ENCODE measurements around the gene LSMEM2. TPM values are rescaled to one million over a fixed set of nuclear protein-coding genes. Genes with fewer than 3 reads are reported as not detected.
A peak's percentile ranks its signal among the peaks of the same experiment; 100 is the strongest.

The LSMEM2 gene
- total and polyA plus RNA-seq, 12 donors: 1.9 to 45.2 (median 31.7) TPM

GRCh38 chr3:50325497-50326181, 46.8 kb downstream of the LSMEM2 start:
- H3K9me3 ChIP-seq: no peaks in the 10 kb centered on the region
- H3K4me3 ChIP-seq: no peak overlapping the region
- H3K36me3 ChIP-seq: peaks cover 0 to 41% (median 19%) of the 10 kb centered on the region in 9 donors
- H3K27ac ChIP-seq: peak overlapping the region; percentile 40 to 99 (median 96)
- WGBS, 2 donors: 88 to 95% methylated on average over 11 of the region's 11 CpGs
- H3K27me3 ChIP-seq: no peaks in the 10 kb centered on the region
- H3K4me1 ChIP-seq: peaks cover 21 to 70% (median 55%) of the 10 kb centered on the region in 9 donors
- no peak for ATAC-seq
- intact Hi-C loops (cut with DNase I): loop anchor here in 3 of 10 donors (2.0 to 10.0 kb wide), 3 partner anchors 51 to 99 kb away; partner anchors contain the start of gene SEMA3B (in 1 of the 3)
- TF ChIP-seq CTCF (IDR thresholded peaks at IDR 0.05): no peak
- DNase-seq: no peak

GRCh38 chr3:50326182-50326541, 47.3 kb downstream of the LSMEM2 start:
- ATAC-seq: no peak
- H3K27me3 ChIP-seq: no peaks in the 10 kb centered on the region
- 92 to 94% methylated on average over 8 of the region's 8 CpGs for WGBS, 2 donors
- peaks cover 3 to 46% (median 24%) of the 10 kb centered on the region in 9 donors for H3K36me3 ChIP-seq
- peaks cover 21 to 68% (median 54%) of the 10 kb centered on the region in 9 donors for H3K4me1 ChIP-seq
- DNase-seq: no peak
- H3K9me3 ChIP-seq: no peaks in the 10 kb centered on the region
- H3K27ac ChIP-seq: peak overlapping the region in 6 of 10 donors; percentile 40 to 99 (median 95)
- TF ChIP-seq CTCF (IDR thresholded peaks at IDR 0.05): no peak
- H3K4me3 ChIP-seq: no peak overlapping the region
- intact Hi-C loops (cut with DNase I): loop anchor here in 1 of 10 donors (10.0 kb wide), 1 partner anchor 61 kb away; the partner anchor contains the start of gene SEMA3B

GRCh38 chr3:50327129-50327528, 48.2 kb downstream of the LSMEM2 start:
- DNase-seq (no peak), ATAC-seq (no peak)
- Histone ChIP-seq H3K36me3 (peaks cover 8 to 56% (median 34%) of the 10 kb centered on the region in 9 donors), H3K27me3 (no peaks in the 10 kb centered on the region), H3K9me3 (no peaks in the 10 kb centered on the region), H3K4me3 (peak overlapping the region; percentile 76 to 97 (median 90)), H3K4me1 (peaks cover 19 to 65% (median 55%) of the 10 kb centered on the region in 9 donors), H3K27ac (peak overlapping the region in 7 of 10 donors; percentile 79 to 93 (median 91))
- TF ChIP-seq CTCF (IDR thresholded peaks at IDR 0.05): no peak
- 62 to 67% methylated on average over 4 of the region's 4 CpGs for WGBS, 2 donors
- intact Hi-C loops (cut with DNase I): loop anchor here in 1 of 10 donors (10.0 kb wide), 1 partner anchor 62 kb away; the partner anchor contains the start of gene SEMA3B

- Histone ChIP-seq H3K36me3 (peaks cover 8 to 61% (median 40%) of the 10 kb centered on the region in 9 donors), H3K27ac (peak within 1 kb of the TSS; percentile 50 to 93 (median 90)), H3K27me3 (no peaks in the 10 kb centered on the region), H3K9me3 (no peaks in the 10 kb centered on the region), H3K4me3 (peak within 1 kb of the TSS; percentile 76 to 97 (median 90)), H3K4me1 (peaks cover 17 to 65% (median 55%) of the 10 kb centered on the region in 9 donors)
- intact Hi-C loops (cut with DNase I): loop anchor here in 1 of 10 donors (10.0 kb wide), 1 partner anchor 63 kb away; the partner anchor contains the start of gene SEMA3B
- ATAC-seq (peak; percentile 72 to 88 (median 84)), DNase-seq (peak; percentile 97)
- WGBS, 2 donors: 3% methylated on average over 55 of the region's 55 CpGs
- TF ChIP-seq CTCF (IDR thresholded peaks at IDR 0.05): no peak
Measured at GRCh38 chr3:50327943-50328691, 49.2 kb downstream of the LSMEM2 start, which contains the start of gene TUSC2. Gene TUSC2 (minus strand): TSS chr3:50328223. CDS start chr3:50328099, 124 bp downstream.

Measured in heart right ventricle (tissue), 16 donors.